A673 (cell line): ENCODE data around the gene NCBP1. TPM values are rescaled to one million over a fixed set of nuclear protein-coding genes. Genes with fewer than 3 reads are reported as not detected.

Source experiments
- BruUV-seq: library from RNA; stranded (reverse); fragments of 400-500 nt; replicated peaks from 2 replicates; lab custom pipeline; 2021; lab: Mats Ljungman, UMichigan
- CTCF ChIA-PET: fragments of 300-600 bp; sonication (Branson Sonifier 250); formaldehyde crosslinking; loops from one replicate; lab custom pipeline; 2022; ENCODE audit warnings: antibody characterized with exemption; lab: Charles Lee
- POLR2A ChIA-PET: fragments of 300-600 bp; sonication (Branson Sonifier 250); formaldehyde crosslinking; loops from one replicate; lab custom pipeline; 2022; ENCODE audit warnings: antibody characterized with exemption; ENCODE audit not compliant: low non-redundant PET; lab: Charles Lee
- DNase-seq: peaks from one replicate; pipeline ENCODE4 v3.0.0-alpha.2; 2015; ENCODE audit warnings: low spot score
- H3K27ac ChIP-seq: fragments of 200-600 bp; sonication (generic); 2 replicates; pipeline ENCODE4 v1.5.1; 2016; ENCODE audit warnings: mixed run types, low read depth, mild to moderate bottlenecking, mixed read lengths, antibody characterized with exemption, low read length; ENCODE audit not compliant: poor library complexity, severe bottlenecking
- H3K27me3 ChIP-seq: fragments of 200-600 bp; sonication (generic); replicated peaks from 2 replicates; pipeline ENCODE4 v1.6.1; 2017; ENCODE audit warnings: mixed run types, low read depth, mild to moderate bottlenecking, mixed read lengths, antibody characterized with exemption, low read length; ENCODE audit not compliant: insufficient read depth, poor library complexity
- H3K36me3 ChIP-seq: fragments of 200-600 bp; sonication (generic); 2 replicates; pipeline ENCODE4 v1.6.1; 2016; ENCODE audit warnings: mixed run types, mild to moderate bottlenecking, mixed read lengths, antibody characterized with exemption, low read length; ENCODE audit not compliant: insufficient read depth, poor library complexity, severe bottlenecking
- H3K4me1 ChIP-seq: fragments of 200-600 bp; sonication (generic); 2 replicates; pipeline ENCODE4 v1.6.1; 2017; ENCODE audit warnings: mixed run types, mild to moderate bottlenecking, mixed read lengths, antibody characterized with exemption, low read length; ENCODE audit not compliant: insufficient read depth, poor library complexity, severe bottlenecking
- H3K4me3 ChIP-seq: fragments of 200-600 bp; sonication (generic); 2 replicates; pipeline ENCODE4 v1.5.1; 2016; ENCODE audit warnings: low read depth, mixed run types, mild to moderate bottlenecking, mixed read lengths, low read length; ENCODE audit not compliant: poor library complexity, severe bottlenecking
- H3K9me3 ChIP-seq: fragments of 200-600 bp; sonication (generic); 2 replicates; pipeline ENCODE4 v1.6.1; 2016; ENCODE audit warnings: mixed run types, low read depth, mild to moderate bottlenecking, mixed read lengths, antibody characterized with exemption, low read length; ENCODE audit not compliant: poor library complexity, severe bottlenecking
- CTCF ChIP-seq: fragments of 300-800, 200-600 bp; sonication (generic); conservative IDR thresholded peaks from 2 replicates; pipeline ENCODE4 v1.5.1; 2017; ENCODE audit warnings: low read depth, mild to moderate bottlenecking, antibody characterized with exemption, low read length, moderate library complexity, mixed read lengths
- EZH2 ChIP-seq: fragments of 200-600 bp; sonication (generic); IDR thresholded peaks from 2 replicates; pipeline ENCODE4 v1.6.1; 2017; ENCODE audit warnings: borderline replicate concordance, low read depth, mild to moderate bottlenecking, mixed read lengths, antibody characterized with exemption, low read length; ENCODE audit not compliant: poor library complexity, severe bottlenecking
- intact Hi-C: fragments of 100-400 bp; cut with micrococcal nuclease; formaldehyde crosslinking; loops from one replicate; pipeline ENCODE4 v1.10.0; 2022; ENCODE audit not compliant: unreplicated experiment
- total RNA-seq: library from RNA; stranded (reverse); gene quantifications from 2 replicates; pipeline ENCODE4 v1.2.3, GENCODE V29; 2021

Gene NCBP1
- total RNA-seq, 1 experiment from 2014 or later = 57.9 TPM

GRCh38 chr9:97625620-97626019 lies 8.0 kb upstream of the NCBP1 start:
- peaks cover 28% of the 10 kb centered on the region for H3K36me3 ChIP-seq
- intact Hi-C loops = no loop called here
- H3K4me1 ChIP-seq = no peaks in the 10 kb centered on the region
- POLR2A ChIA-PET = no interaction called here
- no peaks in the 10 kb centered on the region for H3K9me3 ChIP-seq
- no peak overlapping the region for H3K27ac ChIP-seq
- H3K27me3 ChIP-seq = no peaks in the 10 kb centered on the region
- no peak for DNase-seq
- BruUV-seq = no TSS peak
- TF ChIP-seq CTCF (no peak), EZH2 (no peak)
- H3K4me3 ChIP-seq = no peak overlapping the region
- CTCF ChIA-PET = no interaction called here

- DNase-seq = no peak
- H3K9me3 ChIP-seq = no peaks in the 10 kb centered on the region
- no TSS peak for BruUV-seq
- H3K27ac ChIP-seq = no peak overlapping the region
- ChIA-PET CTCF (no interaction called here), POLR2A (no interaction called here)
- H3K4me1 ChIP-seq = no peaks in the 10 kb centered on the region
- no peaks in the 10 kb centered on the region for H3K27me3 ChIP-seq
- intact Hi-C loops = no loop called here
- TF ChIP-seq CTCF = no peak
- peaks cover 23% of the 10 kb centered on the region for H3K36me3 ChIP-seq
- no peak overlapping the region for H3K4me3 ChIP-seq
Observed at GRCh38 chr9:97627624-97628023, 6.0 kb upstream of the NCBP1 start.

GRCh38 chr9:97628668-97629067 lies 5.0 kb upstream of the NCBP1 start:
- BruUV-seq = no TSS peak
- no peaks in the 10 kb centered on the region for H3K27me3 ChIP-seq
- H3K36me3 ChIP-seq = peaks cover 23% of the 10 kb centered on the region
- CTCF ChIA-PET = no interaction called here
- POLR2A ChIA-PET = no interaction called here
- H3K27ac ChIP-seq = no peak overlapping the region
- no peaks in the 10 kb centered on the region for H3K9me3 ChIP-seq
- H3K4me1 ChIP-seq = no peaks in the 10 kb centered on the region
- intact Hi-C loops = no loop called here
- no peak for TF ChIP-seq EZH2
- TF ChIP-seq CTCF = no peak
- no peak overlapping the region for H3K4me3 ChIP-seq
- DNase-seq = no peak
